Measurements from ENCODE around the gene HIF3A. TPM values are rescaled to one million over a fixed set of nuclear protein-coding genes. Genes with fewer than 3 reads are reported as not detected.

HIF3A gene
- total RNA-seq, 4 donors from 2014 or later = 5.9 to 29.2 (median 13.9) TPM

DNA sequence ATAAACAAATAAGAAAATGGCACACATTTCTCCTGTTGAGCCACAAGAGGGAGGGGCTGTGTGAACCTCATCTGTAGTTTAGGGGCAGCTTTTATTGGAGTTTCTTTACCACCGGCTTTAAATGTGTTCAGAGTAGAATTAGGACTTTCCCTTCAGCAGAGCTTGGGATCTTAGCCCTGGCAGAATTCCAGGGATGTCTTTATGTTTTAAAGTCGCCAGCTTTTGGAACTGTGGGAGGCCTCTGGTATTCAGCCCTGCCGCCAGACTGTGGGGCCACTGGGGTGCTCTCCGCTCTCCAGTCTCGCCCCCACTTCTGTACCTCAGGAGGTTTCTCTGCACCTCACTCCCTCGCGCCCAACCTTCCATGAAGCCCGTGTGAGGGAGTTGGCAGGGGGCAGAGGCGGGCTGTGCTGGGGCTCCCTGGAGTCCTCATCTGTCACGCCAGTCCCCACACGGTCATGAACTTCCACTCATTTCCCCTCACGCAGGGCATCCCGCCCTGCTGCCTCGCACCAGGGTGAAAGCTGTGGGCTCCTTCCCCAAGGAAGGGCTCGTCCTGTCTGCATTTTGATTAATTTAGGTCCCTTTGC is 85.0 kb downstream of the HIF3A start:
- TF ChIP-seq POLR2A (IDR thresholded peaks at IDR 0.05) = no peak
- TF ChIP-seq, protein P1, sequence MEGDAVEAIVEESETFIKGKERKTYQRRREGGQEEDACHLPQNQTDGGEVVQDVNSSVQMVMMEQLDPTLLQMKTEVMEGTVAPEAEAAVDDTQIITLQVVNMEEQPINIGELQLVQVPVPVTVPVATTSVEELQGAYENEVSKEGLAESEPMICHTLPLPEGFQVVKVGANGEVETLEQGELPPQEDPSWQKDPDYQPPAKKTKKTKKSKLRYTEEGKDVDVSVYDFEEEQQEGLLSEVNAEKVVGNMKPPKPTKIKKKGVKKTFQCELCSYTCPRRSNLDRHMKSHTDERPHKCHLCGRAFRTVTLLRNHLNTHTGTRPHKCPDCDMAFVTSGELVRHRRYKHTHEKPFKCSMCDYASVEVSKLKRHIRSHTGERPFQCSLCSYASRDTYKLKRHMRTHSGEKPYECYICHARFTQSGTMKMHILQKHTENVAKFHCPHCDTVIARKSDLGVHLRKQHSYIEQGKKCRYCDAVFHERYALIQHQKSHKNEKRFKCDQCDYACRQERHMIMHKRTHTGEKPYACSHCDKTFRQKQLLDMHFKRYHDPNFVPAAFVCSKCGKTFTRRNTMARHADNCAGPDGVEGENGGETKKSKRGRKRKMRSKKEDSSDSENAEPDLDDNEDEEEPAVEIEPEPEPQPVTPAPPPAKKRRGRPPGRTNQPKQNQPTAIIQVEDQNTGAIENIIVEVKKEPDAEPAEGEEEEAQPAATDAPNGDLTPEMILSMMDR (IDR thresholded peaks at IDR 0.05 in 4 of 5, conservative IDR thresholded peaks at IDR 0.05 in 1 of 5) = no peak
- no peak overlapping the region for H3K27ac ChIP-seq
- DNase-seq (no peak), ATAC-seq (no peak)
- intact Hi-C loops (cut with DNase I; ENCODE audit: low total_unique reads) (no loop called here), in situ Hi-C loops (cut with MboI; ENCODE audit: low sequenced_read_pairs in 4 of 4) (no loop called here)
- H3K27me3 ChIP-seq = no peaks in the 10 kb centered on the region
- H3K36me3 ChIP-seq = peaks cover 0 to 52% of the 10 kb centered on the region in 2 donors
- H3K9me3 ChIP-seq = no peaks in the 10 kb centered on the region
- no peak overlapping the region for H3K4me3 ChIP-seq
- peaks cover 36 to 37% of the 10 kb centered on the region in 2 donors for H3K4me1 ChIP-seq

DNA sequence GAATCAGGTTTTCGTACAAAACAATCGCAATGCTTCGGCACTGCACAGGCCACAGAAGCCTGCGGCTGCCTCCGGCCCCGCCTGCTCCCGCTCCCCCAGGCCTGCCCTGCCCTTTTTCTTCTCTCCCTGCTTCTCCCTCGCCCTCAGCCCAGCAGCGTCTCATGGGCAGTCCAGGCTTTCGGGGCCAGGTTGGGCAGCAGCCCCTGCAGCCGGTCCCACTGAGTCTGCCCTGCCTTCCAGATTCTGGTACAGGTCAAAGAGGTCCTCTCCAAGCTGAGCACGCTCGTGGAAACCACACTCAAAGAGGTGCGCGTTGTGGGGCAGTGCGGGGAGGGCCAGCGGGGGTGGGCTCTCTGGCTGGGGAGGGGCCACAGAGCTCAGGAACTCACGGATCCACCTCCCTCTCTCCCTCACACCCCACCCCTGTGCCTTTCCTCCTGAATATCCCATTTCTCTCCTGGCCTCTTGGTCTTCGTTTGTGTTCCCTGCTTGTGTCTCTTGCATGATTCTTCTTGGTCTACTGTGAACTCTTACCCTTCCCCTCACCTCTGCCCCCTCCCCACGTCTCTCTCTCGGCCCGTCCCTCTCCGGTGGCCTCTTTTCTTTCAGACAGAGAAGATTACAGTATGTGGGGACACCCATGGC is 86.5 kb downstream of the HIF3A start:
- intact Hi-C loops (cut with DNase I; ENCODE audit: low total_unique reads) (no loop called here), in situ Hi-C loops (cut with MboI; ENCODE audit: low sequenced_read_pairs in 4 of 4) (no loop called here)
- no peak for TF ChIP-seq POLR2A (IDR thresholded peaks at IDR 0.05)
- TF ChIP-seq, protein P1 (IDR thresholded peaks at IDR 0.05 in 4 of 5, conservative IDR thresholded peaks at IDR 0.05 in 1 of 5) = no peak
- H3K27ac ChIP-seq = no peak overlapping the region
- peaks cover 22 to 27% of the 10 kb centered on the region in 2 donors for H3K4me1 ChIP-seq
- peaks cover 0 to 59% of the 10 kb centered on the region in 2 donors for H3K36me3 ChIP-seq
- DNase-seq (no peak), ATAC-seq (no peak)
- H3K4me3 ChIP-seq = no peak overlapping the region
- no peaks in the 10 kb centered on the region for H3K27me3 ChIP-seq
- no peaks in the 10 kb centered on the region for H3K9me3 ChIP-seq

DNA sequence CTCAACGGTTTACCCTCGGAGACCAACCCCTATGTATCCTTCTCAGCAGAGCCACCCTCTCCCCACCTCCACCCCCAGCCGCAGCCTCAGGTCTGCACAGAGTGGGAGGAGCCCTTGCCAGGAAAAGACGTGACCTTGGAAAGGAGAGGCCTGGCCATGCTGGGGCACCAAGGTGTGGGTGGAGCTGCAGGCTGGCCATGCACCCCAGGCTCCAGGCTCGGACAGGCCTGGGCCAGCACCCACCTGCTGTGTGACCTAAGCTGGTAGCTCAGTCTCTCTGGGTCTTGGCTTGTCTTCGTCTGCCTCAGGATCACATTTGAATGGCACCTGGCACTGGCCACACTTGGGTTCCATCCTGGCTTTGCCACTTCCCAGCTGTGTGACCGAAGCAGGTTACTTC is 87.0 kb downstream of the HIF3A start:
- Histone ChIP-seq H3K27ac (no peak overlapping the region), H3K9me3 (no peaks in the 10 kb centered on the region), H3K4me3 (no peak overlapping the region), H3K36me3 (peaks cover 0 to 64% of the 10 kb centered on the region in 2 donors), H3K4me1 (peaks cover 17 to 22% of the 10 kb centered on the region in 2 donors), H3K27me3 (no peaks in the 10 kb centered on the region)
- TF ChIP-seq, protein P1 (IDR thresholded peaks at IDR 0.05 in 4 of 5, conservative IDR thresholded peaks at IDR 0.05 in 1 of 5) = no peak
- TF ChIP-seq POLR2A (IDR thresholded peaks at IDR 0.05) = no peak
- intact Hi-C loops (cut with DNase I; ENCODE audit: low total_unique reads) = no loop called here
- in situ Hi-C loops (cut with MboI; ENCODE audit: low sequenced_read_pairs in 4 of 4) = no loop called here
- DNase-seq (no peak), ATAC-seq (no peak)

DNA sequence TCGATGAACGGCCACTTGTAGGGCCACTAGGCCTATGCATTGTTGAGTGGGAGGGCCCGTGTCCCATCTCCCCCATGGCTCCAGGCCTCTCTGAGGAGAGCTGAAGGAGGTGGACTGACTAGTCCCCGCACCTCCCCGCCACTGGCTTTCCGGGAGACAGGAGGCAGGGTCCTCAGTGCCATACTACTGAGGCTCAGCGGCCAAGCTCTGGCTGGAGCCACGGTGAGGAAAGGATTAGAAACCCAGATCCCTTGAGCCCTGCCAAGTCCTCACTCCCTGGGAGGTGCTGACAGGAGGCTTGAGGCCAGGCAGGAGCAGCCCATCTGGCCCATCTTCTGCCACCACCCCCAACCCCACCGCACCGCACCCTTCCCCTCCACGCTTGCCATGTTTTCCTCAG is 87.6 kb downstream of the HIF3A start:
- H3K27me3 ChIP-seq = no peaks in the 10 kb centered on the region
- in situ Hi-C loops (cut with MboI; ENCODE audit: low sequenced_read_pairs in 4 of 4) = no loop called here
- H3K36me3 ChIP-seq = peaks cover 0 to 69% of the 10 kb centered on the region in 2 donors
- no peak overlapping the region for H3K4me3 ChIP-seq
- intact Hi-C loops (cut with DNase I; ENCODE audit: low total_unique reads) = no loop called here
- no peak for ATAC-seq
- DNase-seq = no peak
- peaks cover 14 to 16% of the 10 kb centered on the region in 2 donors for H3K4me1 ChIP-seq
- H3K27ac ChIP-seq = no peak overlapping the region
- no peaks in the 10 kb centered on the region for H3K9me3 ChIP-seq
- no peak for TF ChIP-seq POLR2A (IDR thresholded peaks at IDR 0.05)
- TF ChIP-seq, protein P1 (IDR thresholded peaks at IDR 0.05 in 4 of 5, conservative IDR thresholded peaks at IDR 0.05 in 1 of 5) = no peak
